GM23248 (cell line): Measurements from ENCODE around the gene PLEKHA6.

Experiments
- EZH2 ChIP-seq: fragments of 200-600 bp; sonication (generic); IDR thresholded peaks from 2 replicates; pipeline ENCODE4 v1.6.1; 2018; ENCODE audit warnings: antibody characterized with exemption, mild to moderate bottlenecking; ENCODE audit not compliant: insufficient read depth, poor library complexity, severe bottlenecking
- EZH2phosphoT487 ChIP-seq: fragments of 200-600 bp; sonication (generic); IDR thresholded peaks from 2 replicates; pipeline ENCODE4 v1.6.1; 2018; ENCODE audit warnings: antibody characterized with exemption, moderate library complexity, mild to moderate bottlenecking, low read depth; ENCODE audit not compliant: insufficient read depth

DNA sequence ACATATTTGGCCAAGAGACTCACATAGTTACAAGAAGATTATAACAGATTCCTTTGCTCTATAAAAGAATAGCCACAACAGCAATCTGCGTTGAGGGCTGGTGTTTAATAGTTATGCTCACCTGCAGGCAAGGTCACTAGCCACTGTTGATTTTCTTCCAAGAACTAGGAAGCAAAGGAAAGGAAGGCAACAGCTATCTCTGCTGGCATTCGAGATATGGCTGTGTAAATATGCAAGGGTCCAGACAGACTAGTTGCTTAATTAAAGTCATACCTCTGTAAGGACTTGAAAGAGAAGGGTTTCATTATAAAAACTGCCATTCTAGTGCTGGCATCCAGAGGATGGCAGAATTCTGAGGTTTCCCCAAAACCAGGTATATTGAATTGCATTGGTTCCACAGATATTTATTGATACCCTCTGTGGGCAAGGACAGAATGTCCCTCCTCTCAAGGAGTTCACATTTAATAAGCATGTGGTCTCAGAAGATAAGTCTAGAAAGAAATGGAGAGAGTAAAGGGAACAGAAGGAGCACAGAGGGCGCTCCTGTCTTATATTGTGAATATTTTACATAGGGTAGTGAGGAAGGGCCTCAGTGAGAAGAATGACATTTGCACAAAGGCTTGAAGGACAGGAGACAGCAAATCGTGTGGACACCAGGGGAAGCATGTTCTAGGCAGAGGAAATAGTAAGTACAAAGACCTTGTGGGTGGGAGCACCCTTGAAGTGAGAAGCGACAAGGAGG lies 23.6 kb upstream of the PLEKHA6 start:
- TF ChIP-seq EZH2, result no peak
- no peak for TF ChIP-seq EZH2phosphoT487
